NT2/D1 (cell line): ENCODE results near the gene TBC1D25.

ENCODE experiments used
- DNase-seq: peaks from one replicate; pipeline ENCODE4 v3.0.0-alpha.2; 2011; ENCODE audit warnings: low read depth, low spot score
- H3K27me3 ChIP-seq: 2 replicates; pipeline ENCODE4 v1.6.0; 2011; ENCODE audit warnings: mild to moderate bottlenecking; ENCODE audit not compliant: insufficient read length, insufficient read depth
- H3K36me3 ChIP-seq: 2 replicates; pipeline ENCODE4 v1.6.1; 2011; ENCODE audit warnings: mild to moderate bottlenecking, low read length, mixed read lengths; ENCODE audit not compliant: insufficient read depth, insufficient read length
- H3K4me1 ChIP-seq: 2 replicates; pipeline ENCODE4 v1.5.1; 2011; ENCODE audit not compliant: insufficient read depth, insufficient read length
- H3K4me3 ChIP-seq: 2 replicates; pipeline ENCODE4 v1.5.1; 2011; ENCODE audit warnings: low read depth; ENCODE audit not compliant: insufficient read length
- H3K9ac ChIP-seq: 2 replicates; pipeline ENCODE4 v1.6.0; 2011; ENCODE audit warnings: low read depth; ENCODE audit not compliant: insufficient read length
- H3K9me3 ChIP-seq: 2 replicates; pipeline ENCODE4 v1.5.1; 2011; ENCODE audit warnings: mild to moderate bottlenecking, low read length; ENCODE audit not compliant: insufficient read depth
- SUZ12 ChIP-seq: IDR thresholded peaks from 2 replicates; pipeline ENCODE4 v1.6.1; 2011; ENCODE audit not compliant: insufficient read length, insufficient read depth; ENCODE audit errors: extremely low read depth
- YY1 ChIP-seq: IDR thresholded peaks from 2 replicates; pipeline ENCODE4 v1.6.1; 2011; ENCODE audit not compliant: insufficient read length, insufficient read depth
- ZNF274 ChIP-seq: IDR thresholded peaks from 2 replicates; pipeline ENCODE4 v1.6.1; 2011; ENCODE audit warnings: mild to moderate bottlenecking, low read depth, low read length

The TBC1D25 gene

GRCh38 chrX:48511560-48511959 is 28.0 kb upstream of the TBC1D25 start:
- H3K36me3 ChIP-seq = peaks cover 26% of the 10 kb centered on the region
- H3K4me1 ChIP-seq = no peaks in the 10 kb centered on the region
- no peak overlapping the region for H3K9ac ChIP-seq
- no peak for DNase-seq
- no peaks in the 10 kb centered on the region for H3K9me3 ChIP-seq
- H3K27me3 ChIP-seq = no peaks in the 10 kb centered on the region
- H3K4me3 ChIP-seq = no peak overlapping the region
- TF ChIP-seq ZNF274 (no peak), SUZ12 (no peak), YY1 (no peak)

GRCh38 chrX:48512371-48512935 is 27.1 kb upstream of the TBC1D25 start:
- DNase-seq = no peak
- peaks cover 31% of the 10 kb centered on the region for H3K36me3 ChIP-seq
- no peaks in the 10 kb centered on the region for H3K27me3 ChIP-seq
- no peak overlapping the region for H3K4me3 ChIP-seq
- TF ChIP-seq SUZ12 (no peak), ZNF274 (no peak), YY1 (no peak)
- H3K9ac ChIP-seq = no peak overlapping the region
- H3K4me1 ChIP-seq = peaks cover 2% of the 10 kb centered on the region
- no peaks in the 10 kb centered on the region for H3K9me3 ChIP-seq

GRCh38 chrX:48513670-48514069 is 25.8 kb upstream of the TBC1D25 start:
- H3K27me3 ChIP-seq = no peaks in the 10 kb centered on the region
- H3K4me3 ChIP-seq = no peak overlapping the region
- no peak for DNase-seq
- no peaks in the 10 kb centered on the region for H3K9me3 ChIP-seq
- no peak overlapping the region for H3K9ac ChIP-seq
- TF ChIP-seq YY1 = no peak
- no peak for TF ChIP-seq ZNF274
- no peak for TF ChIP-seq SUZ12
- peaks cover 2% of the 10 kb centered on the region for H3K4me1 ChIP-seq
- peaks cover 31% of the 10 kb centered on the region for H3K36me3 ChIP-seq

GRCh38 chrX:48514126-48514806 is 25.2 kb upstream of the TBC1D25 start:
- no peak overlapping the region for H3K4me3 ChIP-seq
- no peaks in the 10 kb centered on the region for H3K9me3 ChIP-seq
- TF ChIP-seq SUZ12 = no peak
- TF ChIP-seq ZNF274 = no peak
- TF ChIP-seq YY1 = no peak
- H3K36me3 ChIP-seq = peaks cover 31% of the 10 kb centered on the region
- no peaks in the 10 kb centered on the region for H3K27me3 ChIP-seq
- peaks cover 2% of the 10 kb centered on the region for H3K4me1 ChIP-seq
- no peak for DNase-seq
- H3K9ac ChIP-seq = no peak overlapping the region

GRCh38 chrX:48514868-48515460 is 24.6 kb upstream of the TBC1D25 start:
- Histone ChIP-seq H3K9ac (no peak overlapping the region), H3K36me3 (peaks cover 29% of the 10 kb centered on the region), H3K27me3 (no peaks in the 10 kb centered on the region), H3K9me3 (no peaks in the 10 kb centered on the region), H3K4me3 (no peak overlapping the region), H3K4me1 (peaks cover 2% of the 10 kb centered on the region)
- no peak for DNase-seq
- TF ChIP-seq ZNF274 (no peak), SUZ12 (no peak), YY1 (no peak)

- TF ChIP-seq YY1 (no peak), SUZ12 (no peak), ZNF274 (no peak)
- no peaks in the 10 kb centered on the region for H3K27me3 ChIP-seq
Measured at GRCh38 chrX:48515842-48516241, 23.7 kb upstream of the TBC1D25 start.

GRCh38 chrX:48516285-48516684 is 23.2 kb upstream of the TBC1D25 start:
- Histone ChIP-seq H3K9me3 (no peaks in the 10 kb centered on the region), H3K4me1 (peaks cover 2% of the 10 kb centered on the region), H3K4me3 (no peak overlapping the region), H3K9ac (no peak overlapping the region), H3K27me3 (no peaks in the 10 kb centered on the region), H3K36me3 (peaks cover 27% of the 10 kb centered on the region)
- no peak for DNase-seq
- TF ChIP-seq YY1 (no peak), SUZ12 (no peak), ZNF274 (no peak)

More at GRCh38 chrX:48515842-48516241, 23.7 kb upstream of the TBC1D25 start:
- no peaks in the 10 kb centered on the region for H3K9me3 ChIP-seq
- H3K4me3 ChIP-seq = no peak overlapping the region
- no peak for DNase-seq
- peaks cover 2% of the 10 kb centered on the region for H3K4me1 ChIP-seq
- no peak overlapping the region for H3K9ac ChIP-seq
- H3K36me3 ChIP-seq = peaks cover 27% of the 10 kb centered on the region
